Adrenal gland (tissue), 12 donors: ENCODE measurements around the gene MCTP1. TPM values are rescaled to one million over a fixed set of nuclear protein-coding genes. Genes with fewer than 3 reads are reported as not detected.

Experiments
- DNase-seq, 7 donors: peaks; one replicate each; pipeline ENCODE4 v3.0.0-alpha.2; 2019 to 2020
- H3K27ac ChIP-seq, 5 donors: fragments of 200-600 bp; sonication (generic) in 4 of 5; 1 replicate in 3 of 5; 2 replicates in 2 of 5; pipeline versions ENCODE4 v1.5.1 to v1.8.0; 2016 to 2020; ENCODE audit warnings: mild to moderate bottlenecking in 1 of 5
- H3K27me3 ChIP-seq: fragments of 200-600 bp; 2 replicates; pipeline ENCODE4 v1.8.0; 2021
- H3K36me3 ChIP-seq, 2 donors: fragments of 200-600 bp; replicated peaks in 1 of 2; 1 replicate in 1 of 2; 2 replicates in 1 of 2; pipeline versions ENCODE4 v1.5.1 to v1.8.0; 2018 to 2022
- H3K4me1 ChIP-seq, 2 donors: fragments of 200-600 bp; replicated peaks in 1 of 2; 1 replicate in 1 of 2; 2 replicates in 1 of 2; pipeline versions ENCODE4 v1.5.1 to v1.8.0; 2018 to 2021
- H3K4me3 ChIP-seq, 4 donors: fragments of 200-600 bp; sonication (generic) in 3 of 4; one replicate each; pipeline ENCODE4 v1.5.1; 2016 to 2018
- H3K9me3 ChIP-seq, 3 donors: fragments of 200-600 bp; sonication (generic) in 1 of 3; replicated peaks in 1 of 3; 1 replicate in 2 of 3; 2 replicates in 1 of 3; pipeline versions ENCODE4 v1.5.1 to v1.8.0; 2016 to 2021
- POLR2A ChIP-seq, 2 donors: fragments of 450-650 bp; IDR thresholded peaks; one replicate each; pipeline ENCODE4 v1.6.1; 2017; ENCODE audit warnings: antibody characterized with exemption in 2 of 2, mild to moderate bottlenecking in 2 of 2, moderate library complexity in 1 of 2
- WGBS, 4 donors: extraction: QIAGEN DNeasy Blood & Tissue Kit in 2 of 4; methylation state at CpG; one replicate each; pipeline versions ENCODE4 v1.1.5 to v1.1.7; 2013 to 2017; 5-methylcytosine and 5-hydroxymethylcytosine counted together
- intact Hi-C, 2 donors: fragments of 100-400 bp; cut with DNase I; formaldehyde crosslinking; loops; one replicate each; pipeline versions ENCODE4 v1.14.1 to v1.15.0; 2022 to 2023
- polyA plus RNA-seq, 3 donors: library from polyadenylated mRNA; stranded (reverse); fragments of 200-250 nt in 2 of 3; fragments of 350-450 nt in 1 of 3; fragmentation: Illumina TruSeq in 1 of 3; extraction: RNeasy Lipid Tissue Mini Kit (QIAGEN cat#74804) in 1 of 3; gene quantifications; one replicate each; pipeline ENCODE4 v1.2.3, GENCODE V29; 2013 to 2014
- total RNA-seq, 9 donors: library from RNA; depleted of rRNA in 4 of 9; stranded (reverse); fragments of >200 nt in 4 of 9; fragments of 120-200 nt in 1 of 9; fragmentation: NEBNext Ultra II Directional in 1 of 9; extraction: Animal tissue kit (Norgen Biotek cat#: 25700) in 1 of 9; gene quantifications; one replicate each; pipeline versions ENCODE4 v1.1.0 to v1.2.4, GENCODE V29; 2013 to 2023
- TF ChIP-seq, protein P1 (sequence below), 6 experiments: fragments of 450-650 bp in 4 of 6; fragments of 200-600 bp in 2 of 6; sonication (generic) in 1 of 6; IDR thresholded peaks; 1 replicate in 5 of 6; 2 replicates in 1 of 6; pipeline versions ENCODE4 v1.5.1 to v1.8.0; 2016 to 2021; ENCODE audit warnings: antibody characterized with exemption in 6 of 6, mild to moderate bottlenecking in 2 of 6, moderate library complexity in 1 of 6
- donor health status: healthy with polysubstance abuse.
- donor health status: Bipolar disorder and iron deficiency.
- donor health status: DM: yes; HTN: yes; CAD: no.
- donor health status: DM: no; HTN: no; CAD: no.
- donor health status: DM: no; HTN: no; CAD: no.
- donor health status: DM: yes; HTN: yes; CAD: no.

The MCTP1 gene
- total and polyA plus RNA-seq, 12 donors = 1.2 to 20.1 (median 5.1) TPM

DNA sequence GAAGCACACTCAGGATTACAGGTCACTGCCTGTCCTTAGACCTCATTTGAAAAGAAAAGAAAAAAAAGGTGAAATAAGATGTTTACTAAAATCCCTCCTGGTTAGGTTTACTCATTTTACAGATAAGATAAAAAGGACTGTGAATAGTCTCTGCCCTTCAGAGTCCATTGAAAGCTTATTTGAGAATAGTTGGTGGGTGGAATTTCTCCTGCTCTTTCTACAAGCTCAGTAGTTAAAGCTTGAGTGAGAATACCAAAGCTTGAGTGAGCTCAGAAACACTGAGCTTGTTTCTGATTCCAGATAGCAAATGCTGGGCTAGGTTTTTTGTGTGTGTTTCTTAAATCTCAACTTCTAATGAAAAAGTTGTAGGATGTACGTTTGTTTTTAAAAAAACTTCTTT, 559.8 kb downstream of the MCTP1 start:
- H3K36me3 ChIP-seq = no peaks in the 10 kb centered on the region
- no peaks in the 10 kb centered on the region for H3K9me3 ChIP-seq
- TF ChIP-seq, protein P1, sequence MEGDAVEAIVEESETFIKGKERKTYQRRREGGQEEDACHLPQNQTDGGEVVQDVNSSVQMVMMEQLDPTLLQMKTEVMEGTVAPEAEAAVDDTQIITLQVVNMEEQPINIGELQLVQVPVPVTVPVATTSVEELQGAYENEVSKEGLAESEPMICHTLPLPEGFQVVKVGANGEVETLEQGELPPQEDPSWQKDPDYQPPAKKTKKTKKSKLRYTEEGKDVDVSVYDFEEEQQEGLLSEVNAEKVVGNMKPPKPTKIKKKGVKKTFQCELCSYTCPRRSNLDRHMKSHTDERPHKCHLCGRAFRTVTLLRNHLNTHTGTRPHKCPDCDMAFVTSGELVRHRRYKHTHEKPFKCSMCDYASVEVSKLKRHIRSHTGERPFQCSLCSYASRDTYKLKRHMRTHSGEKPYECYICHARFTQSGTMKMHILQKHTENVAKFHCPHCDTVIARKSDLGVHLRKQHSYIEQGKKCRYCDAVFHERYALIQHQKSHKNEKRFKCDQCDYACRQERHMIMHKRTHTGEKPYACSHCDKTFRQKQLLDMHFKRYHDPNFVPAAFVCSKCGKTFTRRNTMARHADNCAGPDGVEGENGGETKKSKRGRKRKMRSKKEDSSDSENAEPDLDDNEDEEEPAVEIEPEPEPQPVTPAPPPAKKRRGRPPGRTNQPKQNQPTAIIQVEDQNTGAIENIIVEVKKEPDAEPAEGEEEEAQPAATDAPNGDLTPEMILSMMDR (IDR thresholded peaks at IDR 0.05) = no peak
- no peak for TF ChIP-seq POLR2A (IDR thresholded peaks at IDR 0.05)
- peaks cover 0 to 7% of the 10 kb centered on the region in 2 donors for H3K4me1 ChIP-seq
- DNase-seq = no peak
- intact Hi-C loops = no loop called here
- H3K27ac ChIP-seq = no peak overlapping the region
- H3K4me3 ChIP-seq = no peak overlapping the region
- no peaks in the 10 kb centered on the region for H3K27me3 ChIP-seq
- 77 to 95% (median 80%) methylated on average over 1 of the region's 1 CpG for WGBS, 4 donors

DNA sequence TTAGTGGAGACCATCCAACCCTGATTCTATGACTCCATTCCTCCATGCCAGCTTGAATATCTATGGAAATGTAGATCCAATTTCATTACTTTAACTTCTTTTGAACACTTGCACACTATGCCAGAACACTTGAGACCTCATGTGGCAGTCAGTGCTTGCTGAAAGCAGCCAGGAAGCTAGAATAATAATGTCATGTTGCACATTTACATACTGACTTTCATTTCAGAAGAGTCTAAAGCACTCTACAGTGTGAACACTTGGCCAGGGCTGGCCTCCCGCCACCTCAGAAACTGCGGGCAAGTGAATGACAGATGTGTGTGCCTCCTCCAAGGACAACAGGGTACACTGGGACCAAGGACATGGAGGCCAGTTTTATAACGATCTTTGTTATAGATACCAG, 569.1 kb downstream of the MCTP1 start:
- intact Hi-C loops = no loop called here
- no peak overlapping the region for H3K27ac ChIP-seq

DNA sequence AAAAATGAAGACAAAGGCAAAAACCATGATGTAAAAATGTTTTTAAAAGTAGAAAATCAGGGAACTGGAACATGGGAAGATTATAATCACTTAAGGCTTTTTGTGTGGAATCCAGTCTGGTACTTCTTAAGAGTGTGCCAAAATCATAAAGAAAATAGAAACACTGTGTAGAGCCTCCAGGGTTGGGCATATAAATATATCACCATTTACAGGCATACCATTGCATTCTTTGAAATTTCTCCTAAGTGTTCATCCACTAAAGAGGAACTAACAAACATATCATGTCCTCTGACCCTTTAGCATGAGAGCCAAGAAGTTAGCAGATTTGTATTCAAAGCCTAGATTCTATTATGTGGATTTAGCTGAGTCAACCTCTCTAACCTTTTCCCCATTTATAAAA, 573.1 kb downstream of the MCTP1 start:
- Histone ChIP-seq H3K27me3 (no peaks in the 10 kb centered on the region), H3K4me1 (no peaks in the 10 kb centered on the region), H3K9me3 (no peaks in the 10 kb centered on the region), H3K36me3 (no peaks in the 10 kb centered on the region), H3K27ac (no peak overlapping the region), H3K4me3 (no peak overlapping the region)
- DNase-seq = no peak
- TF ChIP-seq, protein P1 (IDR thresholded peaks at IDR 0.05) = no peak
- no peak for TF ChIP-seq POLR2A (IDR thresholded peaks at IDR 0.05)
- intact Hi-C loops = no loop called here

More for the DNA sequence above, 569.1 kb downstream of the MCTP1 start:
- Histone ChIP-seq H3K9me3 (no peaks in the 10 kb centered on the region), H3K27me3 (no peaks in the 10 kb centered on the region), H3K36me3 (no peaks in the 10 kb centered on the region), H3K4me1 (no peaks in the 10 kb centered on the region), H3K4me3 (no peak overlapping the region)
- no peak for TF ChIP-seq POLR2A (IDR thresholded peaks at IDR 0.05)
- TF ChIP-seq, protein P1 (IDR thresholded peaks at IDR 0.05) = no peak
- DNase-seq = peak in 4 of 7 donors; percentile 8 to 58 (median 43)
- 33 to 52% (median 44%) methylated on average over 3 of the region's 3 CpGs for WGBS, 4 donors

DNA sequence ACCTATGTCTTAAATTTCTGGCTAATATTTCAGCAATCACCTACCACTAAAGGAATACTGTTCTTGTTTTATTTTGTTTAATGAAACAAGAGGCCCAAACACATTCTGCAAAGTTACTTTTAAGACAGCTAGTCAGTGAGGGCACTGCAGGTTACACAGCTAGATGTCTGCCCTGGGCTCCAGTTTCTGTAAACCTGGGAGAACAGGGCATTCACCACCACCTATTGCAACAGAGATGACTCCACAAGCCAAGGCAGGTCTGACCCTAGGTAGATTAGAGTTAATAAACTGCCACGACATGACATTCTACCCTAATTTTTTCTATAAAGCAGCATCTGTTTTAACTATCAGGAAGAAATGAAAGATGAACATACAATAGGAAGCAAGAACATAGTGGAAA, 575.6 kb downstream of the MCTP1 start:
- H3K4me1 ChIP-seq = no peaks in the 10 kb centered on the region
- 95 to 100% (median 98%) methylated on average over 1 of the region's 1 CpG for WGBS, 4 donors
- no peak for TF ChIP-seq POLR2A (IDR thresholded peaks at IDR 0.05)
- TF ChIP-seq, protein P1 (IDR thresholded peaks at IDR 0.05) = no peak
- H3K27ac ChIP-seq = no peak overlapping the region
- no peaks in the 10 kb centered on the region for H3K27me3 ChIP-seq
- no peaks in the 10 kb centered on the region for H3K36me3 ChIP-seq
- no peak overlapping the region for H3K4me3 ChIP-seq
- no peak for DNase-seq
- H3K9me3 ChIP-seq = no peaks in the 10 kb centered on the region
- intact Hi-C loops = no loop called here
